Measurements from ENCODE around the gene NR2F1. TPM values are rescaled to one million over a fixed set of nuclear protein-coding genes. Genes with fewer than 3 reads are reported as not detected.

NR2F1 gene
- total RNA-seq, 2 donors from 2014 or later, result 0.22 TPM; not detected in 1

DNA sequence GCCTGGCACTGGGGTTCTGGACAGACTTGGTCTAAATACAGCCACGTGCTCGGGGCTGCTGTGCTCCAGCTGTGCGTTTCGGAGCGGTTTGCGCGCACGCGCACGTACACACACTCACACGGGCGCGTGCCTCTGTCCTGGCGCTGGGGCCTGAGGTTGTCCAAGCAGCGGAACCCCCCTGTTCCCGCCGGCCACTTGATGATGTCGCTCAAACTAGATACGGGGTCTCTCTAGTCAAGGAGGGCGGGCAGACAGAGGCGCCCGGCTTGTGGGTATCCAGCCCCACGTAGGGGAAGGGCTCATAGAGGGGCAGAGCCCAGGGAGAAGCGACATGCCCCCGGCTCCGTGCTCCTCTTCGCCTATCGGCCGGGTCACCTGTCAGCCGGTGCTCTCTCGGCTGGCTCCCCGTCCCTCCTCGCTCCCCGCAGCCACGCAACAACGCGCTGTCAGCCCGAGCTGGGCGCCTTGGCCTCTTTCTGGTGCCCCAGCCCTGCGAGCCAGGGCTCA lies 10.9 kb upstream of the NR2F1 start:
- Mint-ChIP-seq H3K27ac (no peak overlapping the region), H3K9me3 (no peaks in the 10 kb centered on the region), H3K4me3 (peak overlapping the region; percentile 51), H3K36me3 (ENCODE audit: low read depth) (no peaks in the 10 kb centered on the region), H3K27me3 (ENCODE audit: insufficient read depth) (peaks cover 97% of the 10 kb centered on the region), H3K4me1 (peaks cover 24% of the 10 kb centered on the region)
- DNase-seq, result peak; percentile 71
- Histone ChIP-seq H3K4me1 (ENCODE audit: control insufficient read depth, insufficient read depth, low read length) (no peaks in the 10 kb centered on the region), H3K36me3 (ENCODE audit: control insufficient read depth, insufficient read depth, low read length) (no peaks in the 10 kb centered on the region), H3K27me3 (ENCODE audit: control insufficient read depth, insufficient read depth, low read length, poor library complexity, severe bottlenecking) (peaks cover 100% of the 10 kb centered on the region), H3K9ac (ENCODE audit: extremely low read depth, low read length, poor library complexity, severe bottlenecking) (no peak overlapping the region), H3K9me3 (ENCODE audit: control insufficient read depth, low read length) (no peaks in the 10 kb centered on the region), H3K4me3 (ENCODE audit: low read length) (peak overlapping the region; percentile 56), H3K27ac (ENCODE audit: low read depth, low read length) (no peak overlapping the region)
- WGBS, 2 experiments (ENCODE audit: insufficient coverage in 1 of 2, insufficient read length in 1 of 2), result 2 to 13% methylated on average over 23 to 40 of the region's 40 CpGs
- TF ChIP-seq, protein P1, sequence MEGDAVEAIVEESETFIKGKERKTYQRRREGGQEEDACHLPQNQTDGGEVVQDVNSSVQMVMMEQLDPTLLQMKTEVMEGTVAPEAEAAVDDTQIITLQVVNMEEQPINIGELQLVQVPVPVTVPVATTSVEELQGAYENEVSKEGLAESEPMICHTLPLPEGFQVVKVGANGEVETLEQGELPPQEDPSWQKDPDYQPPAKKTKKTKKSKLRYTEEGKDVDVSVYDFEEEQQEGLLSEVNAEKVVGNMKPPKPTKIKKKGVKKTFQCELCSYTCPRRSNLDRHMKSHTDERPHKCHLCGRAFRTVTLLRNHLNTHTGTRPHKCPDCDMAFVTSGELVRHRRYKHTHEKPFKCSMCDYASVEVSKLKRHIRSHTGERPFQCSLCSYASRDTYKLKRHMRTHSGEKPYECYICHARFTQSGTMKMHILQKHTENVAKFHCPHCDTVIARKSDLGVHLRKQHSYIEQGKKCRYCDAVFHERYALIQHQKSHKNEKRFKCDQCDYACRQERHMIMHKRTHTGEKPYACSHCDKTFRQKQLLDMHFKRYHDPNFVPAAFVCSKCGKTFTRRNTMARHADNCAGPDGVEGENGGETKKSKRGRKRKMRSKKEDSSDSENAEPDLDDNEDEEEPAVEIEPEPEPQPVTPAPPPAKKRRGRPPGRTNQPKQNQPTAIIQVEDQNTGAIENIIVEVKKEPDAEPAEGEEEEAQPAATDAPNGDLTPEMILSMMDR (conservative IDR thresholded peaks at IDR 0.05), result no peak

DNA sequence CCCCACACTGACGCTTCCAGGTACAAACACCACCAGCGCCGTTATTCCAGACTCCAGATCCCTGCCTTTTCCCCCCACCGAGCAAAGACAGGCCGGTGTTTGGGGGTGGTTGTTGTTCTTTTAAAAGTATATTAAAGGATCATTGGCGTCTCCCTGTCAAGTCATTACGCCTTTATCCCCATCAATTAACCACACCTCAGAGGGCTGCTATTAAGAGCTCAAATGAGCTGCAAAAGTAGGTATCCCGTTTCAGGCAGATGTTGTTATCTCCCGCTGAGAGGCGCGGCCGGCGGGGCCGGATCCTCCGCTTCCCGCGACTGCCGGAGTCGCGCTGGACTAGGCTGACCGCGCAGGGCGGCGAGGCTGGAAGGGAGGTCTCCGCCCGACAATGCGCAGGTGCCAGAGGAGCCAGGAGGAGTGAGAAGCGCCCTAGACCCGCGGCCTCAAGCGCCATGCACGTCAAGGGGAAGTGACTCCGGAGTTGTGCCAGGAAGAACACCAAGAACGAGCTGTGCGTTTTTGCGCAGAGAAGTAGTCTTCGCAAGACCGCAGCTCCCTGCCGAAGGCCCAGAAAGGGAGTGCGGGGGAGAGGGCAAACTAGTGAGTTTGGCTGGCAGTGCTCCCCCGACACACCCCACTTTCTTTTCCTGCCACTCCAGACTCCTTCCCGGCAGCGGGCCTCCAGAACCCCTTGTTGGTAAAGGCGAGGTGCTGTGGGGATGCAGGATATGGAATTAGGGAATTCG lies 10.2 kb upstream of the NR2F1 start:
- no peaks in the 10 kb centered on the region for H3K4me1 ChIP-seq (ENCODE audit: control insufficient read depth, insufficient read depth, low read length)
- peak overlapping the region; percentile 56 for H3K4me3 ChIP-seq (ENCODE audit: low read length)
- H3K4me3 Mint-ChIP-seq, result peak overlapping the region; percentile 51
- H3K36me3 ChIP-seq (ENCODE audit: control insufficient read depth, insufficient read depth, low read length), result no peaks in the 10 kb centered on the region
- no peaks in the 10 kb centered on the region for H3K36me3 Mint-ChIP-seq (ENCODE audit: low read depth)
- no peaks in the 10 kb centered on the region for H3K9me3 Mint-ChIP-seq
- H3K27ac ChIP-seq (ENCODE audit: low read depth, low read length), result peak overlapping the region; percentile 6
- peaks cover 100% of the 10 kb centered on the region for H3K27me3 ChIP-seq (ENCODE audit: control insufficient read depth, insufficient read depth, low read length, poor library complexity, severe bottlenecking)
- no peak overlapping the region for H3K27ac Mint-ChIP-seq
- peaks cover 97% of the 10 kb centered on the region for H3K27me3 Mint-ChIP-seq (ENCODE audit: insufficient read depth)
- TF ChIP-seq, protein P1 (conservative IDR thresholded peaks at IDR 0.05), result no peak
- no peaks in the 10 kb centered on the region for H3K9me3 ChIP-seq (ENCODE audit: control insufficient read depth, low read length)
- peaks cover 28% of the 10 kb centered on the region for H3K4me1 Mint-ChIP-seq
- 0 to 1% methylated on average over 7 to 43 of the region's 45 CpGs for WGBS, 2 experiments (ENCODE audit: insufficient coverage in 1 of 2, insufficient read length in 1 of 2)
- H3K9ac ChIP-seq (ENCODE audit: extremely low read depth, low read length, poor library complexity, severe bottlenecking), result no peak overlapping the region
- peak; percentile 92 for DNase-seq

DNA sequence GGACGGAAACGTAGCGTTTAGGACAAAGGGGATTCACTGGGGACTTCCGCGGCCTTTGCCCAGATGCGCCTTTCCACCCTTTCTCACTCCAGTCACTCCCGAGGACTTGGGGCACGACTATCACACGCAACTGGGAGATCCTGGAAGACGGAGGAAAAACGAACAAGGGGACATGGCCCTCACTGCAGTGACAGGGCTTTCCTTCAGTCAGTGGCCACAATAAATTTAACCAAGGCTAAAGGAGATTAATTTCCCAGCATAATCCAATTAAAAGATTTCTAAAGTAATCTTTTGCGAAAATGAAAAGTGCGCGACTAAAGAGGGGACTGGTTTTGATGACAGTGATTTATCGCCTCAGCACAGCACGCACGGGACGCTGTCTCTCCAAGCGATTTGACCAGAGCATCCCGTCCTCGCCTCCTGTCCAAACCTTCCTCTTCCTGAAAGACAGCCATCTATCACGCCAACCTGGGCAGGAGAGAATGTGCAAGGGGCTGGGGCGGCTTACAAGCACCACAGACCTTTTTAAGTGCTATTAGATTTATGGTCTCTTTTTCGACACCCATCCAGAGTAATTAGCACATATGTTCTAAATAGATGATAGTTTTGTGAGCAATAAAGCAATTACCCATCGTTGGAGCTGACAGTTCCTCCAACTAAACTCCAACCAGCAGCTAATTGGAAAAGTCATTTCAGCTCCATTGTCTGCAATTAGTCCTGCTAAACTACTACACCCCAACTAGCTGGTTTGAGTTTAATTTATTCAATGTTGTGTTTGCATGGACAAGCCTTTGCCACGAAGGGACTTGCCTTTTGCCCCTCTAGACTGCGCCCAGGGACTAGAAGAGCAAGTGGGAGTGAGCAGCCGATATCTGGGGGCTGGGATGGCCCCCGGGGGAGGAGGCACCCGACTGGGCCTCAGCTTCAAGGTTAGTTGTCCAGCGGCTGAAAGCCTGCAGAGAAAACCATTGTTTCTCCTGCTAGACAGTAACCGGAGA lies 9.4 kb upstream of the NR2F1 start:
- H3K4me1 Mint-ChIP-seq, result peaks cover 28% of the 10 kb centered on the region

More for the DNA sequence above, 9.4 kb upstream of the NR2F1 start:
- Mint-ChIP-seq H3K27me3 (ENCODE audit: insufficient read depth) (peaks cover 99% of the 10 kb centered on the region), H3K4me3 (peak overlapping the region; percentile 51), H3K36me3 (ENCODE audit: low read depth) (no peaks in the 10 kb centered on the region), H3K27ac (no peak overlapping the region), H3K9me3 (no peaks in the 10 kb centered on the region)
- DNase-seq, result no peak
- Histone ChIP-seq H3K27me3 (ENCODE audit: control insufficient read depth, insufficient read depth, low read length, poor library complexity, severe bottlenecking) (peaks cover 100% of the 10 kb centered on the region), H3K4me3 (ENCODE audit: low read length) (peak overlapping the region; percentile 56), H3K27ac (ENCODE audit: low read depth, low read length) (peak overlapping the region; percentile 6), H3K36me3 (ENCODE audit: control insufficient read depth, insufficient read depth, low read length) (no peaks in the 10 kb centered on the region), H3K4me1 (ENCODE audit: control insufficient read depth, insufficient read depth, low read length) (no peaks in the 10 kb centered on the region), H3K9me3 (ENCODE audit: control insufficient read depth, low read length) (no peaks in the 10 kb centered on the region), H3K9ac (ENCODE audit: extremely low read depth, low read length, poor library complexity, severe bottlenecking) (no peak overlapping the region)
- TF ChIP-seq, protein P1 (conservative IDR thresholded peaks at IDR 0.05), result no peak
- WGBS, 2 experiments (ENCODE audit: insufficient coverage in 1 of 2, insufficient read length in 1 of 2), result 5% methylated on average over 31 of the region's 32 CpGs; no CpG with 5 or more reads in 1 of the 2 experiments

Measured in endodermal cell (in vitro differentiated cells).